Nephron (organoid): ENCODE measurements around the gene HACE1.

Experiments
- H3K27ac Mint-ChIP-seq, 3 experiments: 2 replicates each; pipeline ENCODE4 v1.8.0; 2020; ENCODE audit warnings: mixed read lengths in 3 of 3, mild to moderate bottlenecking in 2 of 3, moderate library complexity in 1 of 3
- H3K27me3 Mint-ChIP-seq: 2 replicates; pipeline ENCODE4 v1.8.0; 2021; ENCODE audit warnings: low read depth, mild to moderate bottlenecking, moderate library complexity, mixed read lengths
- H3K36me3 Mint-ChIP-seq: 2 replicates; pipeline ENCODE4 v1.8.0; 2020; ENCODE audit warnings: low read depth, mixed read lengths
- H3K4me1 Mint-ChIP-seq: 2 replicates; pipeline ENCODE4 v1.8.0; 2020; ENCODE audit warnings: mixed read lengths
- H3K4me3 Mint-ChIP-seq, 3 experiments: 2 replicates each; pipeline ENCODE4 v1.8.0; 2020; ENCODE audit warnings: mild to moderate bottlenecking in 3 of 3, mixed read lengths in 3 of 3, moderate library complexity in 2 of 3
- H3K9me3 Mint-ChIP-seq: 2 replicates; pipeline ENCODE4 v1.8.0; 2020; ENCODE audit warnings: mixed read lengths
- CTCF ChIP-seq, 3 experiments: fragments of 200-600 bp; sonication (generic); IDR thresholded peaks; one replicate each; pipeline ENCODE4 v1.5.0; 2021; ENCODE audit warnings: antibody characterized with exemption in 3 of 3; ENCODE audit not compliant: unreplicated experiment in 3 of 3

The HACE1 gene

DNA sequence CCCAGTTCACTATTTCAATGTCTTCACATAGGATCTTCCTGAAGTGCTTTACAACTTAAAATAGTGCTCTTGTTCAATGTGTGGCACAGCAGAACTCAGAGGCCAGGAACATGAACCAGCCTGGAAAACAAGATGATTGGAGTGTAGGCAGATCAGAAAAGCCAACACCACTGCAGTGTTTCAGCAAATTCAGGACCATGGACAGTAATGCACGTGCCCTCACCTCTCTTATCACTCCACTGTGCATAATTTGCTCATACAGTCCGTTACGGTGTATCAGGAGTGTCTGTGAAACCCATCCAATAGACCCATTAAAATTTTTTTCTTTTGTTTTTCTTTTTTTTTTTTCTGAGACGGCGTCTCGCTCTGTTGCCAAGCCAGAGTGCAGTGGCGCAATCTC, 27.6 kb upstream of the HACE1 start:
- Mint-ChIP-seq H3K9me3 (peaks cover 11% of the 10 kb centered on the region), H3K36me3 (peaks cover 3% of the 10 kb centered on the region), H3K4me1 (no peaks in the 10 kb centered on the region), H3K4me3 (no peak overlapping the region), H3K27me3 (no peaks in the 10 kb centered on the region), H3K27ac (no peak overlapping the region)
- TF ChIP-seq CTCF (IDR thresholded peaks at IDR 0.05; ENCODE audit: unreplicated experiment in 3 of 3), result no peak

DNA sequence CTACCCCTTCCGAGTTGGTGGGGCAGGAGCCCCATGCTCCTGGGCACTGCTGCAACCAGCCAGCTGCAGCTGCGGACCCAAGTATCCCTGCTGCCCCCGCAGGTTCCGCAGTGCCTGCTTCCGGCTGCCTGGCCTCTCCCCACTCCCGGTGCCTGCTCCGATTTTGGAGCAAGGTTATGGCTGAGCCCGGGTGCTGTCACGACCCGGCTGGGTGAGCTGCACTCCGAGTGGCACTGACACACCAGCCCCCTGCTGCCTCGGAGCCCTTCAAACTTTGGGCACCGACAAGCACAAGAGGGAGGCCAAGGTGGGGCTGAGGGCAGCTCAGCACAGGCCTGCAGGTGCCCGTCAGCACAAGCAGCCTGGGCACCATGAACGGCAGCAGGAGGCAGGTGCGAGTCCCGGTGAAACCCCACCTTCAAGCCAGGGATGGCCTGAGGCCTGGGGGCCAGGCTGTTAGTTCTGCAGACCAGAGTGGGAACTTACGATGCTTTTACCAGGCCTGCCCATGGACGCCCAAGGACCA, 25.9 kb upstream of the HACE1 start:
- Mint-ChIP-seq H3K36me3 (peaks cover 3% of the 10 kb centered on the region), H3K4me1 (no peaks in the 10 kb centered on the region), H3K9me3 (peaks cover 11% of the 10 kb centered on the region), H3K27me3 (no peaks in the 10 kb centered on the region), H3K27ac (no peak overlapping the region), H3K4me3 (no peak overlapping the region)
- TF ChIP-seq CTCF (IDR thresholded peaks at IDR 0.05; ENCODE audit: unreplicated experiment in 3 of 3), result no peak

- no peak overlapping the region for H3K27ac Mint-ChIP-seq
- H3K4me3 Mint-ChIP-seq, result no peak overlapping the region
- H3K27me3 Mint-ChIP-seq, result no peaks in the 10 kb centered on the region
- no peak for TF ChIP-seq CTCF (IDR thresholded peaks at IDR 0.05; ENCODE audit: unreplicated experiment in 3 of 3)
- peaks cover 11% of the 10 kb centered on the region for H3K9me3 Mint-ChIP-seq
- peaks cover 3% of the 10 kb centered on the region for H3K36me3 Mint-ChIP-seq
- H3K4me1 Mint-ChIP-seq, result no peaks in the 10 kb centered on the region
These were observed 25.3 kb upstream of the HACE1 start for GRCh38 chr6:104884867-104885517.

- Mint-ChIP-seq H3K36me3 (no peaks in the 10 kb centered on the region), H3K4me1 (no peaks in the 10 kb centered on the region), H3K4me3 (no peak overlapping the region), H3K27me3 (no peaks in the 10 kb centered on the region), H3K9me3 (no peaks in the 10 kb centered on the region), H3K27ac (no peak overlapping the region)
- no peak for TF ChIP-seq CTCF (IDR thresholded peaks at IDR 0.05; ENCODE audit: unreplicated experiment in 3 of 3)
These were observed 22.4 kb upstream of the HACE1 start for GRCh38 chr6:104881964-104882668.

GRCh38 chr6:104862456-104862855, 2.7 kb upstream of the HACE1 start:
- Mint-ChIP-seq H3K9me3 (no peaks in the 10 kb centered on the region), H3K4me1 (peaks cover 8% of the 10 kb centered on the region), H3K27ac (no peak overlapping the region), H3K27me3 (peaks cover 3% of the 10 kb centered on the region), H3K36me3 (no peaks in the 10 kb centered on the region), H3K4me3 (no peak overlapping the region)
- no peak for TF ChIP-seq CTCF (IDR thresholded peaks at IDR 0.05; ENCODE audit: unreplicated experiment in 3 of 3)
